ENCODE data around the gene TTN. TPM values are rescaled to one million over a fixed set of nuclear protein-coding genes. Genes with fewer than 3 reads are reported as not detected.

The TTN gene
- total RNA-seq, 1 donor from 2014 or later, result 7.6 TPM

DNA sequence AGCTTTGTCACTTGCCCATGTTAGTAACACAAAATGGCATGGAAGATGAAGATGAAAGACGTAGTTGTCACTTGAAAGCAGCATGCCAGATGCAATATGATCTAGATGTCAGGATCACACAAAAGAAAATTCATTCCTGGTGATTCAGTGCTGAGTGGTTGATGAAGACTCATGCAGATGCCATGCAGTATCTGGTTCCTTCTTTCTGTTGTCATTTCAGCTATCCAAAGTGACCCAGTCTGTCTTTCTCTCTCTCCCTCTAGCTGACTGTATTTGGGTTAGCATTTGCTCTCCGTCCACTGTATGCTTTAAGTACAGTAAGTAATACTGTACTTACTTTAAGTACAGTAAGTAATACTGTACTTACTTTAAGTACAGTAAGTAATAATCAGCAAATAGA, 50.4 kb downstream of the TTN start:
- no peaks in the 10 kb centered on the region for H3K9me3 ChIP-seq
- no peaks in the 10 kb centered on the region for H3K4me1 ChIP-seq
- H3K27ac ChIP-seq, result no peak overlapping the region
- no peaks in the 10 kb centered on the region for H3K36me3 ChIP-seq
- H3K27me3 ChIP-seq, result no peaks in the 10 kb centered on the region
- no peak for DNase-seq (ENCODE audit: low spot score in 2 of 2)
- no peak overlapping the region for H3K4me3 ChIP-seq
- intact Hi-C loops (cut with DNase I), result no loop called here
- TF ChIP-seq, protein P1, sequence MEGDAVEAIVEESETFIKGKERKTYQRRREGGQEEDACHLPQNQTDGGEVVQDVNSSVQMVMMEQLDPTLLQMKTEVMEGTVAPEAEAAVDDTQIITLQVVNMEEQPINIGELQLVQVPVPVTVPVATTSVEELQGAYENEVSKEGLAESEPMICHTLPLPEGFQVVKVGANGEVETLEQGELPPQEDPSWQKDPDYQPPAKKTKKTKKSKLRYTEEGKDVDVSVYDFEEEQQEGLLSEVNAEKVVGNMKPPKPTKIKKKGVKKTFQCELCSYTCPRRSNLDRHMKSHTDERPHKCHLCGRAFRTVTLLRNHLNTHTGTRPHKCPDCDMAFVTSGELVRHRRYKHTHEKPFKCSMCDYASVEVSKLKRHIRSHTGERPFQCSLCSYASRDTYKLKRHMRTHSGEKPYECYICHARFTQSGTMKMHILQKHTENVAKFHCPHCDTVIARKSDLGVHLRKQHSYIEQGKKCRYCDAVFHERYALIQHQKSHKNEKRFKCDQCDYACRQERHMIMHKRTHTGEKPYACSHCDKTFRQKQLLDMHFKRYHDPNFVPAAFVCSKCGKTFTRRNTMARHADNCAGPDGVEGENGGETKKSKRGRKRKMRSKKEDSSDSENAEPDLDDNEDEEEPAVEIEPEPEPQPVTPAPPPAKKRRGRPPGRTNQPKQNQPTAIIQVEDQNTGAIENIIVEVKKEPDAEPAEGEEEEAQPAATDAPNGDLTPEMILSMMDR (IDR thresholded peaks at IDR 0.05), result no peak

DNA sequence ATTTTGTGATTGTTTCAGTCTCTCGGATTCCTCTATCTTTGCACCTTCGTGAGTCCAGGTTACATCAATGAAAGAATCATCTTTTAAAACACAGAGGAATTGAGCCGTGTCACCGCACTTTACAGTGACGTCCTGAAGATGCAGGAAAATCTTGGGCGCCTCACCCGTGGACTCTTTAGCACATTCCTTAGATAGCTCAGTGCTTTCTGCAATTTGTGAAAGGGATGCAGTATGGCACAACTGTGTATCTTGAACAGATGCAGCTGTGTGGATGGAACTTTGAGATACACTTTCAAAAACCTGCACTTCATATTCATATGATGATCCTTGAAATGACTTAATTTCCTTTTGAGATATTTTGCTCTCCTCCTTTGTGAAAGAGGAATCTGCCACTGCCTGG, 50.9 kb downstream of the TTN start:
- H3K36me3 ChIP-seq, result no peaks in the 10 kb centered on the region
- H3K4me1 ChIP-seq, result no peaks in the 10 kb centered on the region
- no peaks in the 10 kb centered on the region for H3K27me3 ChIP-seq
- intact Hi-C loops (cut with DNase I), result no loop called here
- TF ChIP-seq, protein P1 (IDR thresholded peaks at IDR 0.05), result no peak
- no peak overlapping the region for H3K4me3 ChIP-seq
- H3K9me3 ChIP-seq, result no peaks in the 10 kb centered on the region
- no peak overlapping the region for H3K27ac ChIP-seq
- DNase-seq (ENCODE audit: low spot score in 2 of 2), result no peak

DNA sequence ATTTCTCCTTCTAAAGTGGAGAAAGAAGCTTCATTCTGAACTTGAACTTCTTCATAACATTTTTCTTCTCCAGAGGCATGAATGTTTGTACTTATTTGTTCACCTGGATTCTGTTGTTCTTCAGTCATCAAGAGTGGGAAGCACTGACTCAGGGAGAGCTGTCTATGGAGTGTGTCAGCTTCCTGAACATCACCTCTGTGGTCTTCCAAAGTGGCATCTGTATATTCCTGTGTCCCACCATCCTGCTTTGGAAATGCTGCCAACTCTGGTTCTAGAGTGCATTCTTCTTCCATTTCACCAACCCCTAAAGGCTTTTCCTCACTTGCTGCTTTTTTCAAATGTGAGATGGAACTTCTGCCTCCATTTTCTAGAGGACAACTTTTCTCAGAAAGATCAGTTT, 59.5 kb downstream of the TTN start:
- Histone ChIP-seq H3K27ac (no peak overlapping the region), H3K4me1 (no peaks in the 10 kb centered on the region), H3K27me3 (no peaks in the 10 kb centered on the region), H3K36me3 (no peaks in the 10 kb centered on the region), H3K9me3 (no peaks in the 10 kb centered on the region), H3K4me3 (no peak overlapping the region)
- TF ChIP-seq, protein P1 (IDR thresholded peaks at IDR 0.05), result no peak
- intact Hi-C loops (cut with DNase I), result no loop called here
- no peak for DNase-seq (ENCODE audit: low spot score in 2 of 2)

DNA sequence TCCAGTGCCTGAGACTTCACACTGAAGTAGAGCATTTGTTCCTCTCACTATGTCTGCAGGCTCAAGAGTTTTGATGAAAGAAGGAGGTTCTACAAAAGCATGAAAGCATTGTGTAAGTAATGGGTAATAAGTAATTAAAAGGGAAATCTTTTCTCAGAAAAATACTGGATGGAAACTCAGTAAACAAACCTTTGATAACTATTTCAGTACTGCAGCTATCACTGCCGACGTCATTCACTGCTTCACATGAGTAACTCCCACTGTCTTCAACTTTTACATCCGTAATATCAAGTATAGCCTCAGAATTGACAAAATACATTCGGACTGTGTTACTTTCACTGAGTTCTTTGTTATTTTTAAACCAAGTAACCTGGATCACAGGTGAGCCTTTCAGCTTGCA, 72.7 kb downstream of the TTN start:
- intact Hi-C loops (cut with DNase I), result no loop called here
- TF ChIP-seq, protein P1 (IDR thresholded peaks at IDR 0.05), result no peak
- no peak overlapping the region for H3K4me3 ChIP-seq

DNA sequence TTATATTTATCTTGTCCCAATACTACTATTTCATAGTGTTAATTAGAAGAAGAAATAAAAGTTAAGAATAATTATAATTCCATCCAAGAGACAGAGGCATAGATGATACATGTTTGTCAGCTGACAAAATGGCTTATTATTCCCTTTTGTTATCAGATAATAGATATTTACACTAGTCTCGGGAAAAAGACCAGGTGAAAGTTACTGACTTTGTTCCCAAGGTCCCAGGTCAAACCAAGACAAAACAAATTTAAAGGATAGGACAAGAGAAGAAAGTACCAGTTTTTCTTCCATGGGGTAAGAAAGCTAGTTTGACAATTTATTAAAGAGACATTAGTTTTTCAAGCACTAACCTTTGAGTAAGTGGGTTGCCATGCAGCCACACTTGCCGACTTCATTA, 73.2 kb downstream of the TTN start:
- H3K4me3 ChIP-seq, result no peak overlapping the region
- intact Hi-C loops (cut with DNase I), result no loop called here
- no peaks in the 10 kb centered on the region for H3K9me3 ChIP-seq
- no peak for DNase-seq (ENCODE audit: low spot score in 2 of 2)
- no peaks in the 10 kb centered on the region for H3K36me3 ChIP-seq
- TF ChIP-seq, protein P1 (IDR thresholded peaks at IDR 0.05), result no peak
- H3K27ac ChIP-seq, result no peak overlapping the region
- no peaks in the 10 kb centered on the region for H3K27me3 ChIP-seq
- H3K4me1 ChIP-seq, result no peaks in the 10 kb centered on the region

More for the DNA sequence above, 72.7 kb downstream of the TTN start:
- DNase-seq (ENCODE audit: low spot score in 2 of 2), result no peak
- Histone ChIP-seq H3K27me3 (no peaks in the 10 kb centered on the region), H3K9me3 (no peaks in the 10 kb centered on the region), H3K36me3 (no peaks in the 10 kb centered on the region), H3K27ac (no peak overlapping the region), H3K4me1 (no peaks in the 10 kb centered on the region)

DNA sequence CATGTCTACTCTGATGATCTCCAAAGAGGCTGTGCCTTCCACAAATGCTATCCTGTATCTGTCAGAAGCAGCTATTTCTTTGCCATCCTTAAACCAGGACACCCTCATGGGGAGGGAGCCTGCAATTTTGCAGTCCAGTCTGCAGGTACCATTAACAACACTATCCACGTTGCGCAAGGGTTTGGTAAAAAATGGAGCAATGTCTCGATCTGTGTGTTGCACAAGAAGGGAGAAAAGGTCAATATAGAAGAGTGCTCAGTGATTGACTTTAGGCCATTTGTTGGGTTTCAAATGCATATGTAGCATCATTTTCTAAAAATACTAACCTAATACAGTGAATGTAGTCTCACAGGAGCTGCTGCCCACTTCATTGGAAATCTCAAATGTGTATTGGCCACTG, 74.3 kb downstream of the TTN start:
- intact Hi-C loops (cut with DNase I), result no loop called here
- Histone ChIP-seq H3K27ac (no peak overlapping the region), H3K36me3 (no peaks in the 10 kb centered on the region), H3K9me3 (no peaks in the 10 kb centered on the region), H3K4me1 (no peaks in the 10 kb centered on the region), H3K4me3 (no peak overlapping the region), H3K27me3 (no peaks in the 10 kb centered on the region)
- DNase-seq (ENCODE audit: low spot score in 2 of 2), result no peak
- TF ChIP-seq, protein P1 (IDR thresholded peaks at IDR 0.05), result no peak

Measured in ascending aorta (tissue), 2 donors.